ENCODE measurements around the gene ANKRD39.
"Not testable (repeated sequence)": the region's sequence is repeated elsewhere in the genome, so short reads cannot be mapped to it uniquely, and the experiment has no call there.

ANKRD39 gene

GRCh38 chr2:96870626-96871255 lies 12.9 kb upstream of the ANKRD39 start:
- DNase-seq (ENCODE audit: low read depth): no peak

DNA sequence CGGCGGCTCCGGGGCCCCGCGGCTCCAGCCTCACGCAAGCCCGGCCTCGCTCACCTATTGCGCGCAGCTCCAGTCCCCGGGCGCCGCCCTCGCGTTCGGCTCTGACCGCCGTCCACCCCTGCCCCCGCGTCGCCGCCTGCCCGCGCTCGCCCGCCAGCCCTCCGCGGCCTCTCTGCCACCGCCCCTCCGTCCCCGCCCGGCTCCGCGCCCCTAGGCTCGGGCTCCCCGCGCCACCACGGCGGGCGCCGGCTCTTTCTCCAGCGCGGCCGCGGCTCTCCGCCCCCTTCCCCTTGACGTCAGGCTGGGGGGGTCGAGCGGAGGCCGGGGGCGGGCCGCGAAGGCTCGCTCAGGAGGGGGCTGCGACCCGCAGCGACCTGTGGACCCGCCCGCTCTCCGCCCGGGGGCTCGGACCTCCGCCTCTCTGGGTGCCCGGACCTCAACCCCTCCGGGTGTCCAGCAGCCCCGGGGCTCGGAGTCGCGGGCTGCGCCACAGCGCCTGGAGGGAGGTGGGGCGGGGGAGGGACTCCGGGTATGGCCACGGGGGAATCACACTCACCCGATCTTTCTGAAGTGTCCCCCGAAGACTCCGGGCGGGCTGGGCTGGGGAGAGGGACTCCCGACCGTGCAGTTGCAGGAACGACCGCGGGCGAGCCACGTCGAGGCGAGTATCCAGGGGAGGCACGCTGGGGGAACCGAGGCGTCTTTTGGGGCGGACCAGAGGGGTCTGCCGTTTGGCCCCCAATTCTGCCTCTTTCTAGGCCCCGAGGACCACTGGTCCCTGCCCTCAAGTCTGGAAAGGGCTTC lies 12.2 kb upstream of the ANKRD39 start, which contains the start of gene SEMA4C:
TSS of gene SEMA4C (minus strand) at position 259 of the 804 bp plus-strand sequence. CDS start 2,194 bp downstream, outside the sequence.
- no peak for DNase-seq (ENCODE audit: low read depth)

DNA sequence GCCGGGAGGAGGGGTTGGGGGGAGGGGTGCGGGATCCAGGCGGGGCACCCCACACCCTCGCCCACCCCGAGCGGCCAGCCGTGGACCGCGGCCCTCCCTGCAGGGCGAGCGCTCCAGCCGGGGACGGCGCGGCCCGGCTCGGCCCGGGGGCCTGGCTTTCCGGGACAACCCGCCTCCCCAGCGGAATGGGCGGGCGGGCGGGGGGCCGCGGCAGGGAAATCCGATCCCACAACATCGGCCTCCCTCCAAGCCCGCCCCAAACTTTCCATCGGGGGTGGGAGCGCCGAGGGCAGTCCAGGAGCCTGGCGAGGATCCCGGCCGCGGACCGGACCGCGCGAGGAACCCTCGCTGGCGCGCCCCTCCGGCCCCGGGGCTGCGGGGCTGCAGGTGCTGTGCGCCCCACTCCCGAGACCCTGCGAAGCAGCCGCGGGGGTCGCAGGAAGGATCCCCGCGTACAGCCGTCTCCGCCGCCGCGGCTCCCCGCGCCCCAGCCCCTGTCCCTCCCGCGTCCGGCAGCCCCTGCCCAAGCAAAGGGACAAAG lies 11.5 kb upstream of the ANKRD39 start:
- no peak for DNase-seq (ENCODE audit: low read depth)

DNA sequence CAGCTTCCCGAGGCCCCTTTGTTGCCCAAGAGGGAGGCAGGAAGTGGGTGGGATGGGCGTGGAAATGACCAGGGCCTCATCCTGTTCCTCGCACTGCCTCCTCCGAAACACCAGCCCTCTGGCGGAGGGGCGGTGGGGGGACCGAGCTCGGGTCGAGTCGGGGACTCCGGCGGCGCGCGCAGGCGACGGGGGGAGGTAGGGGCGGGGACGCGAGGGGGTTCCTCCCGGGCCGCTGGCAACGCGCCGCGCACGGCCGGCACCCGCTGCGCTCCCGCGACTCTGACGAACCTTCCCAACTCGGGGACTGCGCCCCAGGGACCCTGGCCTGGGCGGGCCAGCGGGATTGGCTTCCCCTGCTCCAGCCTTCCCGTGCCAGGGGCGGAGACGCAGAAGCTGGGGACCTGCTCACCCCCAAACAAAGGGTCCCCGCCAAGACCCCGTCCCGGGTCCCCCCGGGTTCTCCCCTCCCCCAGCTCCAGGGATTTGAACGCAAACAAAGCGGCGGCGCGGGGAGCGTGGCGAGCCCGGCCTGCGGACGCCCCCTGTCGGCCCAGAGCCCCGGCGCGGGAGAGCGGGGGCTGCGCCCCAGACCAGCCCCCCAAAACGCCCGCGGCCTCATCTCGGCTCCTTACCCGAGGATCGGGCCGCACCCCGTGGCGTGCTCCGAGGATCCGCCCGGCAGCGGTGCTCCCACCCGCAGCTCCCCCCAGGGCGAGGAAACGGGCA lies 10.9 kb upstream of the ANKRD39 start:
- peak; percentile 81 for DNase-seq (ENCODE audit: low read depth)

GRCh38 chr2:96867756-96868554 lies 10.1 kb upstream of the ANKRD39 start:
- DNase-seq (ENCODE audit: low read depth): no peak

- no peak for DNase-seq (ENCODE audit: low read depth)
Measured at GRCh38 chr2:96866986-96867755, 9.4 kb upstream of the ANKRD39 start.

DNA sequence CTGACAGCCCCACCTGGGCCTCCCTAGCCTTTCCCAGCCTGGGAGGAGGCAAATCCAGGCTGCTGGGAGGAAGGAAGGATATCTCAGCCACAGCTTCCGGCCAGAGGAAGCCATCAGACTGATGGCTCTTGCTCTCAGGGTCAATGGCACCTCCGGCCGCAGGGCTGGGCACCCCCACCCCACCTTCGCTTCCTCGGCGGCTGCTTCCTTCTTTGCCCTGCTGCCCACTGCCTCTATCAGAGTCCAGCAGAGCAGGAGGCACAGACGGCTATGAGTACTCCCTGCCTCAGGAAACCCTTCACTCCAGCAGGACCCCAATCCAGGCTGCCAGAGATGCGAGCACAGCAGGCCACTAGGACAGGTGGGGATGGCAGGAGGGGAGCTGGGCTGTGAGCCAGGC lies 8.8 kb upstream of the ANKRD39 start:
- DNase-seq (ENCODE audit: low read depth): peak; percentile 78

DNA sequence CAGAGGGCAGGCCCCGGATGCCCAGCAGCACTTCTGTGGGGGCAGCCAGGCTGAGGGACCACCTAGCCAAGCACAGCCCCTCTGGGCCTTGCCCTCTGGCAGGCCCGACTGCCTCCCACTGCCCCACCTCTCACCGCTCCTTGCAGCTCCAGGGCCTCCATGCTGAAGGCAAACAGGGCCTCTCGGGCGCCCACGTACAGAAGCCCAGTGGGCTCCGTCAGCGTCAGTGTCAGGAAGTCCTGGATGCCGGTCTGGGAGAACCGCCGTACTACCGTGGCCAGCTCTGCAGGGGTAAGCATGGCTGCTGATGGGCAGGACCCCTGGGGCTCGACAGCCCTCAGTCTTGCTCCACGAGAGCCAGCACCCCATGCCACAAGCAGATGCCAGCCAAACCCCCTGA lies 8.3 kb upstream of the ANKRD39 start:
- no peak for DNase-seq (ENCODE audit: low read depth)

GRCh38 chr2:96865654-96866053 lies 7.8 kb upstream of the ANKRD39 start:
- DNase-seq (ENCODE audit: low read depth): no peak

DNA sequence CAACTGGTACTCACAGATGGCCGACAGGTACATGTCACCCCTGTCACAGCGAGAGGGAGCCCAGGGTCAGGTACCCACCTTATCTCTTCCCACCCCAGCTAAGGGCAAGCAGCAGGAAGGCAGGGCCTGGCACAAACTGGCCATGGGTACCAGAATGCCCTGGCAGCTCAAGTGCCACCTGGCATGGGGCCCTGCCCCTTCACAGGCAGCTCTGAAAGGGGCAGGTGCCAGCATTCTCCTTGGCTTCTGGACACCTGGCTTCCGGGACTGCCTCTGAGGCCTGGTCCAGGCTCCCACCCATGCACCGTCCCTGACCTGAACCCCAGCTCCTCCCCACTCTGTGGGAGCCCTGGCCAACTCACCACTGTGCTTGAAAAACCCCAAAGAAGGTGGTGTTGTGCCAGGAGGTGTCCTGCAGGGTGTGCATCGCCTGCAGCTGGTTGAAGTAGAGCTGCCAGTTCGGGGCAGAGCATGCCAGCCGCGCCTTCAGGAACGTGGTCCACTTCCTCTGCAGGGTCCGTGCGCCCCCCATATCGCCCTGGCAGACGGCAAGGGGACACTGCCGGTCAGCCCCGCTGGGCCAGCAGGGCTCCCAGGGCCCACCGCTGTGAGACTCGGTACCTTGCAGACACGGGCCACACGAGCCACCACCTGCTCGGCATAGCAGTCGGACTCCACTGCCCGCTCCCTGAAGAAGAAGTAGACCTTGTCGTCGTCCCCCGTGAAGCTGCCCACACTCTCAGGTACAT lies 6.7 kb upstream of the ANKRD39 start:
- no peak for DNase-seq (ENCODE audit: low read depth)

GRCh38 chr2:96863575-96864342 lies 5.9 kb upstream of the ANKRD39 start:
- no peak for DNase-seq (ENCODE audit: low read depth)

DNA sequence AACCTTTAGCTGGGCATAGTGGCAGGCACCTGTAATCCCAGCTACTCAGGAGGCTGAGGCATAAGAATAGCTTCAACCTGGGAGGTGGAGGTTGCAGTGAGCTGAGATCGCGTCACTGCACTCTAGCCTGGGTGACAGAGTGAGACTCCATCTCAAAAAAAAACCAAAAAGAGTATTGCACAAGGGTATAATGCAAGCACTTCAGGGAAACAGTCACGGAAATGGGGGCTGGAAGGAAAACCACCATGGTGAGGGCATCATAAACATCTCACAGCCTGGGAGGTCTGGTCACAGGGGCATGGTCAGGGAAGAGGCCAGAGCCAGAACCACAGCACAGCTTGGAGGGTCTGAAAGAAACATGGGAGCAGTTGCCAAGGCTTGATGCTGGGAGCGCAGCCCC lies 5.2 kb upstream of the ANKRD39 start:
- not testable (repeated sequence) for DNase-seq (ENCODE audit: low read depth)

GRCh38 chr2:96861074-96861473 lies 3.3 kb upstream of the ANKRD39 start:
- no peak for DNase-seq (ENCODE audit: low read depth)

DNA sequence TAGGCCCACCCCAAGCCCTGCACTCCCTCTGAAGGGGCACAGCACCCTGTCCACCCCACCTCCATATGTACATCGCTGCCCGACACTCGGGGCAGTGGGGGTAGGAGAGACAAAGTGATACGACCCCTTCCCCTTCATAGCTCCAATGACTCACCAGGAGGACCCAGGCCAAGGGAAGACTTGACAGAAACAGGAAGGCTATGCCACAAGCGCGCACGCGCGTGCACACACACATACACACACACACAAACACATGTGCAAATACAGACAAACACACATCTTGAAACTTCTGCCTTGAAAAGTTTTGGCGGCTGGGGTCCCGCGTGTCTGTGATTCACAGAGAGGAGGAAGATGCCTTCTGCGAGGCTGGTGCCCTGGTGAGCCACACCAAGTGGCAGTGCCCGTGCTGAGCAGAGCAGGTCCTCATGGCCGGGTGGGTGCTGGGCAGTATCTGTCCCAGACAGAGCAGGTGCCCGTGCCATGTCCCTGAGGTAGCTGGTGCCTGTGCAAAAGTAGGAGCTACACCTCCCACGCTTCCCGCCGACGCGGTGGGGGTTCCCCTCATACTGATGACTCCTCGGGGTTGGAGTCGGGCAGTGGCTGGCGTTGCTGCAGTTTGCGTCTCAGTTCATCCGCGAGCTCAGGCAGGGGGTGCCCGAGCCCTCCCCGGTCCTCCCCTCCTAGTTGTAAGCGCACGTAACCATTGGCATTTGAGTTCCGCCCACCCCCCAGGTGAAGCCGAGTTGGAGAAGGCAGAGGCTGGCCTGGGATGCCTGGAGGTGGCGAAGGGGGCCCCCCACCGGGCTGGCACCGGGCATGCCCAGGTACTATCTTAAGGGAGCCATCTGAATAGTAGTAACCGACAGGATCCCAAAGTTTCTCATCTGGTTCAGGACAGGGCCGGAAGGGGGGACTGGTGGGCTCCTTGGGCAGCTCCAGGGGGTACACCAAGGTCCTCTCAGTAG lies 2.5 kb upstream of the ANKRD39 start:
- no peak for DNase-seq (ENCODE audit: low read depth)

GRCh38 chr2:96859681-96860064 lies 1.9 kb upstream of the ANKRD39 start:
- DNase-seq (ENCODE audit: low read depth): no peak

DNA sequence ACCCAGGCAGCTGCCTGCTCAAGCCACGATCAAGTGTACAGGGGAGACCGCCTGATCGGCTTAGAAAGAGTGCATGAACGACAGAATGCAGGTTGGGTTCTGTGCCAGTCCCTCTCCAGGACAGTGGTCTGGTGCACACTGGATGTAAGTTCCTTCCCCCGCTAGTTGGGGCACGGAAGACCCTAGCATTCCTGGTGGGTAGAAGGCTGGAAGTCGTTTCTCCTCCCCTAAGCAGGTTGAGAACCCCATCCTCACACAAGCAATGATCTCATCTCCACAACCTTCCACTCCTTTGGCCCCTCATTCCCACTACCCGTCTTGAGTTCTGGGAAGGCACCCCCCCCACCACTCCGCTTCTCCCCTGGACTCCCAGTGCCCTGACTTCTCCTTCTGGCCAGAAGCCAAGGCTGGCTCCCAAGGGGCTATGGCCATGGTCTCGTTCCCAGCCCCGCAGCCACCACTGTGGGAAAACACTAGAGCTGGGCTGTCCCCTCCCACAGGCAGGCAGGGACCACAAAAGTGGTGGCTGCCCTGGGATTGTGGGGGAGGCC lies 1.4 kb upstream of the ANKRD39 start:
- no peak for DNase-seq (ENCODE audit: low read depth)

DNA sequence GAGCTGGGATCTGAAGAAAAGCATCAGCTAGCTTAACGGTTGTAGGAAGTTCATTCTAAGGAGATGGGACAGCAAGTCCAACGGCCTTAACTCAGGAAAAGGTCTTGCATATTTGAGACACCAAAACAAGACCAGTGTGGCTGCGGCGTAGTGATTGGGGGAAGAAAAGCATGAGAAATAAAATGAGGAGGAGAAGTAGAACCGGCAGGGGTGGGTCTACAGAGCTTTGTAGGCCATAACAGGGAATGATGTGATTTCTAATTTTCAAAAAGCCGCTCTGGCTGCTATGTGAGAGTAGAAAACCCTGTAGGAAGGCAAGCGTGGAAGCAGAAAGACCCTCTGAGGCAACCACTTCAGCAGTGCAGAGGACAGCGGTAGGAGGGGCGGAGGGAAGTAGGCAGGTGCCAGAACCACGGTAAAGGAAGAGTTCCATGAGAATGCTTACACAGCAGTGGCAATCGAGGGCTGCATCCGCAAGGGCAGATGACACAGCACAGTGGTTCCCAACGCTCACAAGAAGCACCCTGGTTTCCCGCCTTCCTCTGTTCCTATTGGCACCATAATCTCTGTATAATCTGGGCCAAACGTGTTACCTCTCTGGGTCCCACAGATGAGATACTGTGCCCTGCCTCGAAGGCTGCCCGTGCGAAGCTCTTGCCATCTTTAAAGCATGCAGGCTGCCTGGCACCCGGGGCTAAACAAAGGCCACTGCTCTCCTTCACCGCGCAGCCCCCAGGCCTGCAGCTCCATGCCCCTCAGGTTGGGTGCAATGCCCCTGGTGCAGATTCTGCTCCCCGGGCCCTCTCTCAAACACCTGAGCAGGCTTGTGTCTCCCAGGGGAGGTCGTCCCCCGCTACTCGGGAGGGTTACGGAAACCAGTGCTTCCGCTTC lies 795 bp downstream of the ANKRD39 start:
- DNase-seq (ENCODE audit: low read depth): no peak
